HG03469 (cell line): Measurements from ENCODE around the gene DPP6.

Source experiments
- ATAC-seq: cut with Tn5 transposase; IDR thresholded peaks from one replicate; pipeline ENCODE4 v1.9.1; 2021; ENCODE audit warnings: mild to moderate bottlenecking, moderate library complexity, moderate number of reproducible peaks; ENCODE audit not compliant: unreplicated experiment

Gene DPP6

GRCh38 chr7:154864523-154864891 lies 812.3 kb downstream of the DPP6 start:
- no peak for ATAC-seq

- no peak for ATAC-seq
Measured at GRCh38 chr7:154865984-154866685, 813.9 kb downstream of the DPP6 start.

GRCh38 chr7:154867068-154867467 lies 814.9 kb downstream of the DPP6 start:
- no peak for ATAC-seq

- ATAC-seq = no peak
Measured at GRCh38 chr7:154868921-154869320, 816.7 kb downstream of the DPP6 start.

GRCh38 chr7:154869436-154869835 lies 817.2 kb downstream of the DPP6 start:
- ATAC-seq = no peak

GRCh38 chr7:154871507-154871906 lies 819.3 kb downstream of the DPP6 start:
- no peak for ATAC-seq

- no peak for ATAC-seq
Measured at GRCh38 chr7:154871928-154872750, 819.9 kb downstream of the DPP6 start.

GRCh38 chr7:154872811-154873499 lies 820.8 kb downstream of the DPP6 start:
- ATAC-seq = no peak

- ATAC-seq = no peak
Measured at GRCh38 chr7:154873500-154874121, 821.4 kb downstream of the DPP6 start.

- ATAC-seq = no peak
Measured at GRCh38 chr7:154874409-154875113, 822.4 kb downstream of the DPP6 start.

- no peak for ATAC-seq
Measured at GRCh38 chr7:154875297-154875696, 823.1 kb downstream of the DPP6 start.

- no peak for ATAC-seq
Measured at GRCh38 chr7:154876516-154876915, 824.3 kb downstream of the DPP6 start.

GRCh38 chr7:154877031-154877430 lies 824.8 kb downstream of the DPP6 start:
- no peak for ATAC-seq

GRCh38 chr7:154879629-154880028 lies 827.4 kb downstream of the DPP6 start:
- no peak for ATAC-seq

- ATAC-seq = no peak
Measured at GRCh38 chr7:154880513-154880912, 828.3 kb downstream of the DPP6 start.

GRCh38 chr7:154881026-154881425 lies 828.8 kb downstream of the DPP6 start:
- ATAC-seq = no peak

- ATAC-seq = no peak
Measured at GRCh38 chr7:154881526-154881925, 829.3 kb downstream of the DPP6 start.

GRCh38 chr7:154882931-154883474 lies 830.8 kb downstream of the DPP6 start:
- no peak for ATAC-seq

- no peak for ATAC-seq
Measured at GRCh38 chr7:154884348-154884920, 832.2 kb downstream of the DPP6 start.

GRCh38 chr7:154886591-154886990 lies 834.4 kb downstream of the DPP6 start:
- no peak for ATAC-seq
